ENCODE results near the gene PHACTR1.

- TF ChIP-seq POLR2AphosphoS5 (IDR thresholded peaks at IDR 0.05; ENCODE audit: insufficient read depth in 1 of 2, low read depth in 1 of 2), result no peak
- TF ChIP-seq, protein P1, sequence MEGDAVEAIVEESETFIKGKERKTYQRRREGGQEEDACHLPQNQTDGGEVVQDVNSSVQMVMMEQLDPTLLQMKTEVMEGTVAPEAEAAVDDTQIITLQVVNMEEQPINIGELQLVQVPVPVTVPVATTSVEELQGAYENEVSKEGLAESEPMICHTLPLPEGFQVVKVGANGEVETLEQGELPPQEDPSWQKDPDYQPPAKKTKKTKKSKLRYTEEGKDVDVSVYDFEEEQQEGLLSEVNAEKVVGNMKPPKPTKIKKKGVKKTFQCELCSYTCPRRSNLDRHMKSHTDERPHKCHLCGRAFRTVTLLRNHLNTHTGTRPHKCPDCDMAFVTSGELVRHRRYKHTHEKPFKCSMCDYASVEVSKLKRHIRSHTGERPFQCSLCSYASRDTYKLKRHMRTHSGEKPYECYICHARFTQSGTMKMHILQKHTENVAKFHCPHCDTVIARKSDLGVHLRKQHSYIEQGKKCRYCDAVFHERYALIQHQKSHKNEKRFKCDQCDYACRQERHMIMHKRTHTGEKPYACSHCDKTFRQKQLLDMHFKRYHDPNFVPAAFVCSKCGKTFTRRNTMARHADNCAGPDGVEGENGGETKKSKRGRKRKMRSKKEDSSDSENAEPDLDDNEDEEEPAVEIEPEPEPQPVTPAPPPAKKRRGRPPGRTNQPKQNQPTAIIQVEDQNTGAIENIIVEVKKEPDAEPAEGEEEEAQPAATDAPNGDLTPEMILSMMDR (IDR thresholded peaks at IDR 0.05), result no peak
Measured at GRCh38 chr6:13156381-13156780, 439.8 kb downstream of the PHACTR1 start.
